Transverse colon (tissue), 3 donors: ENCODE results near the gene PCBP3.

ENCODE experiments used
- CTCF ChIP-seq, 5 experiments: fragments of 200-600 bp in 3 of 5; fragments of 450-650 bp in 2 of 5; sonication (generic) in 3 of 5; IDR thresholded peaks; 1 replicate in 2 of 5; 2 replicates in 3 of 5; pipeline ENCODE4 v1.5.1; 2016 to 2017; ENCODE audit warnings: antibody characterized with exemption in 5 of 5, inconsistent platforms in 3 of 5, mild to moderate bottlenecking in 2 of 5, moderate library complexity in 1 of 5
- POLR2A ChIP-seq: fragments of 450-650 bp; IDR thresholded peaks from one replicate; pipeline ENCODE4 v1.6.1; 2016; ENCODE audit warnings: antibody characterized with exemption, mild to moderate bottlenecking, moderate library complexity

- no peak for TF ChIP-seq CTCF (IDR thresholded peaks at IDR 0.05)
- TF ChIP-seq POLR2A: no peak
Observed at GRCh38 chr21:45828580-45829570, 185.3 kb downstream of the PCBP3 start.
